Spinal cord (tissue), 10 donors: ENCODE results near the gene MOCS1. TPM values are rescaled to one million over a fixed set of nuclear protein-coding genes. Genes with fewer than 3 reads are reported as not detected.

Experiments
- DNase-seq, 6 donors: peaks; one replicate each; pipeline versions ENCODE4 v3.0.0 to v3.0.0-alpha.2; 2013 to 2015; ENCODE audit warnings: low spot score in 6 of 6, low read depth in 4 of 6
- H3K27ac ChIP-seq: one replicate; pipeline ENCODE4 v1.5.1; 2013; ENCODE audit warnings: low read depth, low read length, control low read depth
- H3K27me3 ChIP-seq: one replicate; pipeline ENCODE4 v1.6.1; 2013; ENCODE audit warnings: low read length; ENCODE audit not compliant: control insufficient read depth, insufficient read depth
- H3K36me3 ChIP-seq: one replicate; pipeline ENCODE4 v1.6.1; 2013; ENCODE audit warnings: low read length; ENCODE audit not compliant: control insufficient read depth, insufficient read depth
- H3K4me1 ChIP-seq: one replicate; pipeline ENCODE4 v1.6.1; 2013; ENCODE audit warnings: low read length; ENCODE audit not compliant: control insufficient read depth, insufficient read depth
- H3K4me3 ChIP-seq: one replicate; pipeline ENCODE4 v1.5.1; 2013; ENCODE audit warnings: low read depth, low read length, control low read depth
- H3K9me3 ChIP-seq: one replicate; pipeline ENCODE4 v1.6.1; 2013; ENCODE audit warnings: low read length; ENCODE audit not compliant: control insufficient read depth, insufficient read depth
- WGBS: methylation state at CpG from one replicate; pipeline ENCODE4 v1.1.5; 2013; ENCODE audit warnings: missing lambda C conversion rate; ENCODE audit not compliant: insufficient coverage; 5-methylcytosine and 5-hydroxymethylcytosine counted together
- polyA plus RNA-seq, 2 donors: library from polyadenylated mRNA; unstranded; fragments of 120-200 nt; gene quantifications; one replicate each; pipeline ENCODE4 v1.2.1, GENCODE V29; 2013; ENCODE audit not compliant: insufficient read length in 2 of 2
- total RNA-seq, 2 donors: library from RNA; depleted of rRNA in 1 of 2; stranded (reverse); fragments of 120-200 nt in 1 of 2; fragments of >200 nt in 1 of 2; gene quantifications; one replicate each; pipeline versions ENCODE4 v1.2.3 to v1.2.4, GENCODE V29; 2013 to 2014
- donor health status: healthy.

Gene MOCS1
- total and polyA plus RNA-seq, 4 donors, result 9.6 to 15.4 (median 12.5) TPM

DNA sequence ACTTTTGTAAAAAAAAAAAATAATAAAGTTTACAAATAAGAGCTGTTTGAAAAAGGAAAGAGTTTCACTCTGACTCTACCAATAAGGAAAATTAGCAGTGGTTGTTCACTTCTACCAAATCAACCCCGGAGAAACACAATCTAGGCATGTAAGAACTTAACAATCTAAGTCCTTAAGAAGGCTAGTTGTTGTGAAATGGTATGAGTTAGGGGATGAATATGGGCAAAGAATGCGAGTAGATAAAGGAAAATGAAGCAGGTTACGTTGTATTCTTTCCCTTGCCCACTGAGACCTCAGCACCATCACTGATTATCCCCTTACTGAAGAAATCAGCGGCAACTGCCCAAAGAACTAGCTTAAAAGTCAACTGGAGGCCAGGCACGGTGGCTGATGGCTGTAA is 15.4 kb downstream of the MOCS1 start:
- Histone ChIP-seq H3K36me3 (peaks cover 38% of the 10 kb centered on the region), H3K4me1 (peaks cover 11% of the 10 kb centered on the region), H3K27ac (no peak overlapping the region), H3K9me3 (no peaks in the 10 kb centered on the region), H3K4me3 (no peak overlapping the region), H3K27me3 (no peaks in the 10 kb centered on the region)
- WGBS, result 100% methylated on average over 3 of the region's 5 CpGs
- no peak for DNase-seq

DNA sequence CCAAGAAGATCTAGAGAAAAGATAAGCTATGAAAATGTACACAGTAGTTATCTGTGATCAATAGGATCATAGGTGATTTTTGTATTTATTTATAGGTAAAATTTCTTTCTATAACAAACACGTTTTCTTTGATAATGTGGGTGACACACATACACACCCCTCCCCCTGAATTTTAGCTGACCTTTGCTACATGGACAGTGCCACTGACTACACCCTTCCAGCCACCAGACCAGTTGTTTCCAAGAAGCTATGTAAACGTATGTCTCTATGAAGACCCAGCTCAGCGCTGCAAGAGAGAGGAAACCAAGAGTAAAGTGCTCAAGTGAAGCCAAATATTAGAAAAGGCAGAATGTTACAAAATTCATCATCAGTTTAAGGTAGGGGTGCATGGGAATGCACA is 16.3 kb downstream of the MOCS1 start:
- no peak for DNase-seq
- Histone ChIP-seq H3K4me3 (no peak overlapping the region), H3K27ac (no peak overlapping the region), H3K27me3 (no peaks in the 10 kb centered on the region), H3K9me3 (no peaks in the 10 kb centered on the region), H3K4me1 (peaks cover 3% of the 10 kb centered on the region), H3K36me3 (peaks cover 38% of the 10 kb centered on the region)
- 80% methylated on average over 1 of the region's 3 CpGs for WGBS

DNA sequence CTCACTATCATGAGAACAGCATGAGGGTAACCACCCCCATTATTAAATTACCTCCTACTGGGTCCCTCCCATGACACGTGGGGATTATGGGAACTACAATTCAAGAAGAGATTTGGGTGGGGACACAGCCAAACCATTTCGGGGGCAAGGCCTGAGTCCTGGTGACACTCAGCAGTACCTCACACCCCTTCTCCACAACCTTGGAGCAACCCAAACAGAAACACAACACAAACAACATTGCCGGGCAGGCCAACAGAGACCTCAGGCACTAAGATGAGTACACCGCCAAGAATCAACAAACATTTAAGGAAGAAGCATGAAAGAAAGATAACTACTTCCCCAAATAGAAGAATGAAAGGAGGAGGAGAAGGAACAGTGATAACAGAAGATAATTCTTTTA is 16.9 kb downstream of the MOCS1 start:
- DNase-seq, result no peak
- Histone ChIP-seq H3K36me3 (peaks cover 39% of the 10 kb centered on the region), H3K4me3 (no peak overlapping the region), H3K9me3 (no peaks in the 10 kb centered on the region), H3K27ac (no peak overlapping the region), H3K4me1 (no peaks in the 10 kb centered on the region), H3K27me3 (no peaks in the 10 kb centered on the region)
- WGBS, result no CpG with 5 or more reads among the region's 4 CpGs

DNA sequence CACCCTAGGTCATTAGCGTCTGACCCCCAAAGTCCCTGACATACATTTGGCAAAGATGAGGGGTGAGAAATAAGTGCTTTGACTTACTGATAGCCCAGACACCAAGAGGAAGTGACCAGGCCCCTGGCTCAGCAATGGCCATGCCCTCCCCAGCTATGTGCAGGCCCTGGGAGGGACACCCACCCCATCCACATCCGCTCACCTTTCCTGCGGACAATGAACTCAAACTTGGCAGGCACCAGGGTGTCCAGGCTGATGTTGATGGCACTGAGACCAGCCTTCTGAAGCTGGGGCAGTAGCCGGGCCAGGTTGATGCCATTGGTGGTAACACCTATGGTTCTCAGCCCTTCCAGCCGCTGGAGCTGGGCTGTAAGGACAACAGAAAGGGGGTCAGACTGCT is 18.4 kb downstream of the MOCS1 start:
- Histone ChIP-seq H3K27ac (no peak overlapping the region), H3K4me3 (no peak overlapping the region), H3K27me3 (no peaks in the 10 kb centered on the region), H3K9me3 (no peaks in the 10 kb centered on the region), H3K36me3 (peaks cover 44% of the 10 kb centered on the region), H3K4me1 (no peaks in the 10 kb centered on the region)
- 96% methylated on average over 4 of the region's 5 CpGs for WGBS
- no peak for DNase-seq

DNA sequence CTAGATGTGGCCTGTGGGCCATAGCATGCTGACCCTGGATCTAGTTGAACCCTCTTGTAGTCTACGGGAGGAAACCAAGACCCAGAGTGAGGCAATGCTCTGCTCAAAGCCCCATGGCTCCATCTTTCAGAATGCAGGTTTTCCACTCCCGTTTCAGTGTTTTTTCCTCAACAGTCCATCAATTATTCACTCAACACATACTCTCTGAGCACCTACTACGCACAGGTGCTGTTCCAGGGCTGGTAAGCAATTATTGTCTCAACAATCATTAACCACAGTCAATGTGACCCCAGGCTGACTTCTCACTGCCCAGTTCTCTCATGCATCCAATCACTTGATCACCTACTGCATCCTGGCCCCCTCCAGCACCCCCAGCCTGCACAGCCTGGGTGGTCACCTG is 20.0 kb downstream of the MOCS1 start:
- Histone ChIP-seq H3K4me1 (no peaks in the 10 kb centered on the region), H3K27ac (no peak overlapping the region), H3K4me3 (no peak overlapping the region), H3K9me3 (no peaks in the 10 kb centered on the region), H3K27me3 (no peaks in the 10 kb centered on the region), H3K36me3 (peaks cover 48% of the 10 kb centered on the region)
- DNase-seq, result no peak
- WGBS, result 100% methylated on average over 3 of the region's 3 CpGs

DNA sequence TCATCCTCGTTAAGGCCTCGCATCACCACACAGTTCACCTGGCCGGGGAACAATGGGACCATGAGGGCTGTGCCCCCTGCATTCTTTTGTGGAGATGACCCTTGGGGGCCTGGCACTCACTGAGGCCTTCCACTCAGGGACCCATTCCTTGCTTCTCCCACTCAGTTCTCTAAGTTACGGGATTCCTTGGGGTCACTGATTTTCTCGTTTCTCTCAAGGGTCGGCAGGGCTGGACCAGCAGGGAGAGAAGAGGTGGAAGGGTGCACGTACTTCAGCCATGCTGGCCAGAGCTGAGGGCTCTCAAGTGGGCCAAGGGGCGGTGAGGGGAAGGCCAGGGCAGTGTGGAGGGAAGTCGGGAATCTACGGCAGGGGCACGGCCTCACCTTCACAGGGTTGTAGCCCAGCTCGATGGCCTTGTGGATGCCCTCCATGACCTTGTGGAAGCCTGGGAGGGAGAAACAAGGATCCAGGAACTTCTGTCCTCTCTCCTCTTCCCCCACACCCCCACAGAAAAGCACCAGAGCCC is 20.8 kb downstream of the MOCS1 start:
- Histone ChIP-seq H3K36me3 (peaks cover 50% of the 10 kb centered on the region), H3K27me3 (no peaks in the 10 kb centered on the region), H3K4me3 (no peak overlapping the region), H3K27ac (no peak overlapping the region), H3K4me1 (no peaks in the 10 kb centered on the region), H3K9me3 (no peaks in the 10 kb centered on the region)
- WGBS, result 92% methylated on average over 10 of the region's 12 CpGs
- DNase-seq, result no peak

DNA sequence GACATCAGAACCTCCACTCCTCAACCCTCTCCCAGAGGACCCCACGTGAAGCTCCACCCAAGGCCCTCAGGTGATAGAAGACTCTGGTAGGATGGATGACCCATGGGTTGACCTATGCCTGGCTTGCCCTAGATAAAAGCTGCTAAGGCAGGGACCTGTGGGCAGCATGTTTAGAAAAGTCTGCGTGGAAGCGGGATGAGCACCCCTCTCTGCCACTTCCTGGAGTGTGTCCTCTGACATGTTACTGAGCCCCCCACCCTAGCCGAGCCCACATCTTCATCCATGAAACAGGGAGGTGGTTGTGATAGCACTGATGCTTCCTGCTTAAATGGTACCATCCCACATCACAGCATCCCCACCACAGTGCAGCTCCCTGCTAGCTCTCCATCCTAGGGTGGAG is 21.8 kb downstream of the MOCS1 start:
- Histone ChIP-seq H3K36me3 (peaks cover 54% of the 10 kb centered on the region), H3K4me1 (no peaks in the 10 kb centered on the region), H3K9me3 (no peaks in the 10 kb centered on the region), H3K27ac (no peak overlapping the region), H3K4me3 (no peak overlapping the region), H3K27me3 (no peaks in the 10 kb centered on the region)
- 100% methylated on average over 1 of the region's 4 CpGs for whole genome bisulfite sequencing
- no peak for DNase-seq

DNA sequence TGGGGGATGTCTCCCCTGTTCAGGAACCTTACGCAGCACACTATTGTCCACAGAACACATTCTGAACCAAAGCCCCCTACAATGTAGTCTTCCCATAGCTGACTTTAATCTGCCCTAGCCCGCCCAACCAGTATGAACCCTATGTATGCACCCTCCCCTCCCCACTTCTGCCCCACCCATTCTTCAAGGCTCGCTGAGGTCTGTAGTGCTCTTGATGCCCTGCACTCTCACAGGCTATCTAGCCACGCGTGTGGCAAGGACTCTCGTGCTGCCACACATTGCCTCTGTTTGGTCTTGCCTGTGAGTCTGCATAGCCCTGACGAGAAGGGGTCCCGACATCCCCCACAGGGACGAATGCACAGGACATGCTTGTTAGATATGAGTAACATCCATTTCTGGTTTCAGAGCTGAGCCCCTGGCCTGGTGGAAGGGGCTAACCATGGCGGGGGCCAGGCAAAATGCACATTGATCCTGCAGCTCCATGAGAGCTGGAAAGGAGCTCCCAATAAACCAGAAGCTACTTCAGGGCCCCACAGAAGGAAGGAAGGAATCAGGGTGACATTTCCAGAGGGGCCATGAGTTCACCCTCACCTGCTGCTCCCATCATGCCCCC is 22.6 kb downstream of the MOCS1 start:
- no peak for DNase-seq
- H3K36me3 ChIP-seq, result peaks cover 57% of the 10 kb centered on the region
- H3K4me3 ChIP-seq, result no peak overlapping the region
- no peaks in the 10 kb centered on the region for H3K4me1 ChIP-seq
- H3K27ac ChIP-seq, result no peak overlapping the region
- no peaks in the 10 kb centered on the region for H3K27me3 ChIP-seq
- WGBS, result 94% methylated on average over 6 of the region's 10 CpGs
- no peaks in the 10 kb centered on the region for H3K9me3 ChIP-seq

DNA sequence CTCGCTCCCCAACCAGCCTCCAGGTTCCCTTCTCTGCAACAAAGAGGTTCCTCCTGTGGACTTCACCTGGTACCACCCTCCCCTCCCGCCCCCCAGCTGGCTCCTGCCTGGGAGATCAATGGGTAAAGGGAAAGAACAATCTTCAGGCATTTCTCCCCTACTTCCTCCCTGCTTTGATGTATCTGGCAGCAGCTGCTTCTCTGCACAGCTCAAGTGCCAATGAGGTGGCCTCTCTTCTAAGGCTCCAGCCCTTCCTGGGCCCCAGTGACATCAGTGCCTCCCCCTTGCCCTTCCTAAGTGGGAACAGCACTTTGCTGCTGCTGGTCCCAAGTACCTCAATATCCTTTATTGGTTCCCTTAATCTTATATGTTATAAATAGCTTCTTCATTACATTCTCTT is 23.5 kb downstream of the MOCS1 start:
- Histone ChIP-seq H3K9me3 (no peaks in the 10 kb centered on the region), H3K4me1 (no peaks in the 10 kb centered on the region), H3K27ac (no peak overlapping the region), H3K36me3 (peaks cover 61% of the 10 kb centered on the region), H3K4me3 (no peak overlapping the region), H3K27me3 (no peaks in the 10 kb centered on the region)
- DNase-seq, result no peak
- WGBS, result no CpG with 5 or more reads among the region's 2 CpGs

DNA sequence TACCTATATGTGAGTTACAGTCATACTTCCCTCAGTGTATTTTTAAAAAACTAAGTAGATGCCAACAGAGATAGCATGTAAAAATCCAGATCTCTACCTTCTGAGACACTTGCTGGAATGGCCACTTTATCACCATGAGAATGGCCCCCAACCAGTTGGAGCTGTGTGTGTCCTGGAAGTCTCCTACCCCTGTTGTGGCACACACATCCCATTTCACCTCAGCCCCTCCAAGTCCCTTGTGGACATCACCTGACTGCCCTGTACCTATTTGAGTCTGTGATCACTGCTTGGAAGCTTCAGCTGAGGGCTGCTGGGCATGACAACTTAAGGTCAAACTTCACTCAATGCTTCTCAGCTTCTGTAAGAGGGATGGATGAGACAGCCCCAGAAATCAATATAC is 24.1 kb downstream of the MOCS1 start:
- no peak overlapping the region for H3K4me3 ChIP-seq
- no peak for DNase-seq
- no peak overlapping the region for H3K27ac ChIP-seq
- H3K27me3 ChIP-seq, result no peaks in the 10 kb centered on the region
- H3K9me3 ChIP-seq, result no peaks in the 10 kb centered on the region
- H3K4me1 ChIP-seq, result no peaks in the 10 kb centered on the region
- H3K36me3 ChIP-seq, result peaks cover 59% of the 10 kb centered on the region
